ENCODE data around the gene FAM240B.

GRCh38 chr9:38649731-38650363, 70.1 kb downstream of the FAM240B start:
- TF ChIP-seq CTCF (IDR thresholded peaks at IDR 0.05; ENCODE audit: low read depth, low read length) = no peak
- no peak for TF ChIP-seq MAX (IDR thresholded peaks at IDR 0.05; ENCODE audit: low read depth, low read length)
- TF ChIP-seq POLR2A (IDR thresholded peaks at IDR 0.05; ENCODE audit: extremely low read depth, insufficient read length) = no peak
